ENCODE measurements around the gene NKAPD1. TPM values are rescaled to one million over a fixed set of nuclear protein-coding genes. Genes with fewer than 3 reads are reported as not detected.

Gene NKAPD1
- total and polyA plus RNA-seq, 2 of the 13 experiments (the other 11 are each of a cell fraction or from before 2014, with no cell fraction given) = 11.2 to 22.5 TPM

GRCh38 chr11:112073941-112074811 lies at the start of gene NKAPD1, which contains the start of gene PIH1D2 (continued):
- TF ChIP-seq ZBTB49 (CRISPR knock-in tag; IDR thresholded peaks at IDR 0.05; ENCODE audit: borderline replicate concordance) = no peak
- TF ChIP-seq, protein P1, sequence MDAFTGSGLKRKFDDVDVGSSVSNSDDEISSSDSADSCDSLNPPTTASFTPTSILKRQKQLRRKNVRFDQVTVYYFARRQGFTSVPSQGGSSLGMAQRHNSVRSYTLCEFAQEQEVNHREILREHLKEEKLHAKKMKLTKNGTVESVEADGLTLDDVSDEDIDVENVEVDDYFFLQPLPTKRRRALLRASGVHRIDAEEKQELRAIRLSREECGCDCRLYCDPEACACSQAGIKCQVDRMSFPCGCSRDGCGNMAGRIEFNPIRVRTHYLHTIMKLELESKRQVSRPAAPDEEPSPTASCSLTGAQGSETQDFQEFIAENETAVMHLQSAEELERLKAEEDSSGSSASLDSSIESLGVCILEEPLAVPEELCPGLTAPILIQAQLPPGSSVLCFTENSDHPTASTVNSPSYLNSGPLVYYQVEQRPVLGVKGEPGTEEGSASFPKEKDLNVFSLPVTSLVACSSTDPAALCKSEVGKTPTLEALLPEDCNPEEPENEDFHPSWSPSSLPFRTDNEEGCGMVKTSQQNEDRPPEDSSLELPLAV (CRISPR knock-in tag; conservative IDR thresholded peaks at IDR 0.05; ENCODE audit: low read depth) = no peak
- no peak for TF ChIP-seq ATM (IDR thresholded peaks at IDR 0.05; ENCODE audit: borderline replicate concordance)
- TF ChIP-seq ZNF550 (CRISPR knock-in tag; IDR thresholded peaks at IDR 0.05; ENCODE audit: borderline replicate concordance) = no peak
- TF ChIP-seq, protein P2, sequence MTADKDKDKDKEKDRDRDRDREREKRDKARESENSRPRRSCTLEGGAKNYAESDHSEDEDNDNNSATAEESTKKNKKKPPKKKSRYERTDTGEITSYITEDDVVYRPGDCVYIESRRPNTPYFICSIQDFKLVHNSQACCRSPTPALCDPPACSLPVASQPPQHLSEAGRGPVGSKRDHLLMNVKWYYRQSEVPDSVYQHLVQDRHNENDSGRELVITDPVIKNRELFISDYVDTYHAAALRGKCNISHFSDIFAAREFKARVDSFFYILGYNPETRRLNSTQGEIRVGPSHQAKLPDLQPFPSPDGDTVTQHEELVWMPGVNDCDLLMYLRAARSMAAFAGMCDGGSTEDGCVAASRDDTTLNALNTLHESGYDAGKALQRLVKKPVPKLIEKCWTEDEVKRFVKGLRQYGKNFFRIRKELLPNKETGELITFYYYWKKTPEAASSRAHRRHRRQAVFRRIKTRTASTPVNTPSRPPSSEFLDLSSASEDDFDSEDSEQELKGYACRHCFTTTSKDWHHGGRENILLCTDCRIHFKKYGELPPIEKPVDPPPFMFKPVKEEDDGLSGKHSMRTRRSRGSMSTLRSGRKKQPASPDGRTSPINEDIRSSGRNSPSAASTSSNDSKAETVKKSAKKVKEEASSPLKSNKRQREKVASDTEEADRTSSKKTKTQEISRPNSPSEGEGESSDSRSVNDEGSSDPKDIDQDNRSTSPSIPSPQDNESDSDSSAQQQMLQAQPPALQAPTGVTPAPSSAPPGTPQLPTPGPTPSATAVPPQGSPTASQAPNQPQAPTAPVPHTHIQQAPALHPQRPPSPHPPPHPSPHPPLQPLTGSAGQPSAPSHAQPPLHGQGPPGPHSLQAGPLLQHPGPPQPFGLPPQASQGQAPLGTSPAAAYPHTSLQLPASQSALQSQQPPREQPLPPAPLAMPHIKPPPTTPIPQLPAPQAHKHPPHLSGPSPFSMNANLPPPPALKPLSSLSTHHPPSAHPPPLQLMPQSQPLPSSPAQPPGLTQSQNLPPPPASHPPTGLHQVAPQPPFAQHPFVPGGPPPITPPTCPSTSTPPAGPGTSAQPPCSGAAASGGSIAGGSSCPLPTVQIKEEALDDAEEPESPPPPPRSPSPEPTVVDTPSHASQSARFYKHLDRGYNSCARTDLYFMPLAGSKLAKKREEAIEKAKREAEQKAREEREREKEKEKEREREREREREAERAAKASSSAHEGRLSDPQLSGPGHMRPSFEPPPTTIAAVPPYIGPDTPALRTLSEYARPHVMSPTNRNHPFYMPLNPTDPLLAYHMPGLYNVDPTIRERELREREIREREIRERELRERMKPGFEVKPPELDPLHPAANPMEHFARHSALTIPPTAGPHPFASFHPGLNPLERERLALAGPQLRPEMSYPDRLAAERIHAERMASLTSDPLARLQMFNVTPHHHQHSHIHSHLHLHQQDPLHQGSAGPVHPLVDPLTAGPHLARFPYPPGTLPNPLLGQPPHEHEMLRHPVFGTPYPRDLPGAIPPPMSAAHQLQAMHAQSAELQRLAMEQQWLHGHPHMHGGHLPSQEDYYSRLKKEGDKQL (CRISPR knock-in tag; IDR thresholded peaks at IDR 0.05; ENCODE audit: low read depth) = no peak
- TF ChIP-seq SOX6 (IDR thresholded peaks at IDR 0.05) = no peak
- peak; percentile 42; the same call in 1 of the 2 replicates for TF ChIP-seq SOX6 (CRISPR knock-in tag; IDR thresholded peaks at IDR 0.05)
- TF ChIP-seq TRIM22 (IDR thresholded peaks at IDR 0.05) = no peak
- TF ChIP-seq ZBTB37 (CRISPR knock-in tag; IDR thresholded peaks at IDR 0.05) = no peak
- peak; percentile 86; the same call in 1 of the 2 replicates for TF ChIP-seq U2AF2 (IDR thresholded peaks at IDR 0.05; ENCODE audit: low read depth, low read length)
- no peak for TF ChIP-seq SRSF4 (IDR thresholded peaks at IDR 0.05; ENCODE audit: low read depth, low read length, poor library complexity, severe bottlenecking)
- TF ChIP-seq SALL1 (CRISPR knock-in tag; IDR thresholded peaks at IDR 0.05) = peak; percentile 34; the same call in 1 of the 2 replicates
- TF ChIP-seq FOXC1 (CRISPR knock-in tag; IDR thresholded peaks at IDR 0.05; ENCODE audit: borderline replicate concordance) = no peak
- TF ChIP-seq KLF11 (CRISPR knock-in tag; IDR thresholded peaks at IDR 0.05) = peak; percentile 54; the same call in 1 of the 2 replicates
